Mucosa of descending colon (tissue), 3 donors: Measurements from ENCODE around the gene NRAP. TPM values are rescaled to one million over a fixed set of nuclear protein-coding genes. Genes with fewer than 3 reads are reported as not detected.

Experiments
- ATAC-seq: fragments of 200-7000 bp; cut with Tn5 transposase; one replicate; pipeline ENCODE4 v1.9.1; 2020; ENCODE audit warnings: mild to moderate bottlenecking, moderate library complexity
- DNase-seq, 3 donors: peaks; one replicate each; pipeline ENCODE4 v3.0.0-alpha.2; 2020
- H3K36me3 ChIP-seq: fragments of 200-600 bp; one replicate; pipeline ENCODE4 v1.8.0; 2021; ENCODE audit warnings: low read depth, mild to moderate bottlenecking
- H3K4me1 ChIP-seq: fragments of 200-600 bp; one replicate; pipeline ENCODE4 v1.8.0; 2021; ENCODE audit warnings: low read depth, mild to moderate bottlenecking
- H3K4me3 ChIP-seq: fragments of 200-600 bp; one replicate; pipeline ENCODE4 v1.8.0; 2021; ENCODE audit warnings: mild to moderate bottlenecking
- H3K9me3 ChIP-seq: fragments of 200-600 bp; one replicate; pipeline ENCODE4 v1.8.0; 2021; ENCODE audit warnings: mild to moderate bottlenecking
- CTCF ChIP-seq: fragments of 200-600 bp; IDR thresholded peaks from one replicate; pipeline ENCODE4 v1.8.0; 2022; ENCODE audit warnings: antibody characterized with exemption, mild to moderate bottlenecking
- intact Hi-C, 2 donors: fragments of 100-400 bp; cut with DNase I in 1 of 2; cut with micrococcal nuclease in 1 of 2; formaldehyde crosslinking; loops; one replicate each; pipeline versions ENCODE4 v1.11.0 to v1.11.1; 2022; cut with DNase I, micrococcal nuclease
- total RNA-seq, 3 donors: library from RNA; stranded (reverse); fragmentation: NEBNext Ultra II Directional in 2 of 3; extraction: Animal tissue kit (Norgen Biotek cat#: 25700) in 2 of 3; gene quantifications; one replicate each; pipeline versions ENCODE4 v1.2.1 to v1.2.4, GENCODE V29; 2021 to 2023
- donor health status: DM: no; HTN: no; CAD: no; lungs with moderate emphysema.
- donor health status: DM: no; HTN: no; CAD: no.
- donor health status: DM: no; HTN: yes; CAD: no.

NRAP gene
- total RNA-seq, 3 donors from 2014 or later = 0.16 to 1.6 (median 0.80) TPM

- ATAC-seq (no peak), DNase-seq (no peak)
- intact Hi-C loops = no loop called here
- Histone ChIP-seq H3K4me1 (no peaks in the 10 kb centered on the region), H3K9me3 (no peaks in the 10 kb centered on the region), H3K4me3 (no peak overlapping the region), H3K36me3 (no peaks in the 10 kb centered on the region)
- TF ChIP-seq CTCF = no peak
These were observed 59.3 kb downstream of the NRAP start for GRCh38 chr10:113604572-113604971.

GRCh38 chr10:113603057-113603777 lies 60.6 kb downstream of the NRAP start:
- intact Hi-C loops = no loop called here
- ATAC-seq = no peak
- TF ChIP-seq CTCF = no peak
- Histone ChIP-seq H3K36me3 (no peaks in the 10 kb centered on the region), H3K4me1 (no peaks in the 10 kb centered on the region), H3K4me3 (no peak overlapping the region), H3K9me3 (no peaks in the 10 kb centered on the region)
- no peak for DNase-seq

GRCh38 chr10:113600569-113600968 lies 63.3 kb downstream of the NRAP start:
- DNase-seq = no peak
- intact Hi-C loops = no loop called here
- Histone ChIP-seq H3K4me3 (no peak overlapping the region), H3K9me3 (no peaks in the 10 kb centered on the region), H3K4me1 (no peaks in the 10 kb centered on the region), H3K36me3 (no peaks in the 10 kb centered on the region)
- TF ChIP-seq CTCF = no peak
- ATAC-seq = no peak

- DNase-seq (no peak), ATAC-seq (no peak)
- Histone ChIP-seq H3K9me3 (no peaks in the 10 kb centered on the region), H3K4me3 (no peak overlapping the region), H3K36me3 (no peaks in the 10 kb centered on the region), H3K4me1 (no peaks in the 10 kb centered on the region)
- no peak for TF ChIP-seq CTCF
- intact Hi-C loops = no loop called here
These were observed 69.2 kb downstream of the NRAP start for GRCh38 chr10:113594652-113595051.

GRCh38 chr10:113592380-113592779 lies 71.5 kb downstream of the NRAP start:
- H3K36me3 ChIP-seq = no peaks in the 10 kb centered on the region
- ATAC-seq = no peak

More at GRCh38 chr10:113592380-113592779, 71.5 kb downstream of the NRAP start:
- Histone ChIP-seq H3K4me1 (no peaks in the 10 kb centered on the region), H3K4me3 (no peak overlapping the region), H3K9me3 (no peaks in the 10 kb centered on the region)
- no peak for TF ChIP-seq CTCF
- intact Hi-C loops = no loop called here
- DNase-seq = no peak
